ENCODE results near the gene NHS.
"Not testable (repeated sequence)": the region's sequence is repeated elsewhere in the genome, so short reads cannot be mapped to it uniquely, and the experiment has no call there.

DNA sequence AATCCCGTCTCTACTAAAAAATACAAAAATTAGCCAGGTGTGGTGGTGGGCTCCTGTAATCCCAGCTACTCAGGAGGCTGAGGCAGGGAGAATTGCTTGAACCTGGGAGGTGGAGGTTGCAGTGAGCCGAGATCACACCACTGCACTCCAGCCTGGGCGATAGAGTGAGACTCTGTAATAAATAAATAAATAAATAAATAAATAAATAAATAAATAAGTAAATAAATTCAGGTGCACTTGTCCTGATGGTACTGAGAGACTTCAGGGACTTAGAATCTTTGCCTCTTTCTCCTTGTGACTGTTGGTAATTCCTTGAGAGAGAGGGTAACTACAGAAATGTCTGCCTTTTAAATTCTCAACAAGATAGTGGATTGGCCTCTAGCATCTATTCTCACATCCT is 131.4 kb downstream of the NHS start:
- TF ChIP-seq, protein P1, sequence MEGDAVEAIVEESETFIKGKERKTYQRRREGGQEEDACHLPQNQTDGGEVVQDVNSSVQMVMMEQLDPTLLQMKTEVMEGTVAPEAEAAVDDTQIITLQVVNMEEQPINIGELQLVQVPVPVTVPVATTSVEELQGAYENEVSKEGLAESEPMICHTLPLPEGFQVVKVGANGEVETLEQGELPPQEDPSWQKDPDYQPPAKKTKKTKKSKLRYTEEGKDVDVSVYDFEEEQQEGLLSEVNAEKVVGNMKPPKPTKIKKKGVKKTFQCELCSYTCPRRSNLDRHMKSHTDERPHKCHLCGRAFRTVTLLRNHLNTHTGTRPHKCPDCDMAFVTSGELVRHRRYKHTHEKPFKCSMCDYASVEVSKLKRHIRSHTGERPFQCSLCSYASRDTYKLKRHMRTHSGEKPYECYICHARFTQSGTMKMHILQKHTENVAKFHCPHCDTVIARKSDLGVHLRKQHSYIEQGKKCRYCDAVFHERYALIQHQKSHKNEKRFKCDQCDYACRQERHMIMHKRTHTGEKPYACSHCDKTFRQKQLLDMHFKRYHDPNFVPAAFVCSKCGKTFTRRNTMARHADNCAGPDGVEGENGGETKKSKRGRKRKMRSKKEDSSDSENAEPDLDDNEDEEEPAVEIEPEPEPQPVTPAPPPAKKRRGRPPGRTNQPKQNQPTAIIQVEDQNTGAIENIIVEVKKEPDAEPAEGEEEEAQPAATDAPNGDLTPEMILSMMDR (IDR thresholded peaks at IDR 0.05): not testable (repeated sequence)
- not testable (repeated sequence) for TF ChIP-seq POLR2A (IDR thresholded peaks at IDR 0.05)

Data from body of pancreas (tissue), 4 donors.